Measurements from ENCODE around the gene PTPN7.
"Not testable (repeated sequence)": the region's sequence is repeated elsewhere in the genome, so short reads cannot be mapped to it uniquely, and the experiment has no call there.

Gene PTPN7

DNA sequence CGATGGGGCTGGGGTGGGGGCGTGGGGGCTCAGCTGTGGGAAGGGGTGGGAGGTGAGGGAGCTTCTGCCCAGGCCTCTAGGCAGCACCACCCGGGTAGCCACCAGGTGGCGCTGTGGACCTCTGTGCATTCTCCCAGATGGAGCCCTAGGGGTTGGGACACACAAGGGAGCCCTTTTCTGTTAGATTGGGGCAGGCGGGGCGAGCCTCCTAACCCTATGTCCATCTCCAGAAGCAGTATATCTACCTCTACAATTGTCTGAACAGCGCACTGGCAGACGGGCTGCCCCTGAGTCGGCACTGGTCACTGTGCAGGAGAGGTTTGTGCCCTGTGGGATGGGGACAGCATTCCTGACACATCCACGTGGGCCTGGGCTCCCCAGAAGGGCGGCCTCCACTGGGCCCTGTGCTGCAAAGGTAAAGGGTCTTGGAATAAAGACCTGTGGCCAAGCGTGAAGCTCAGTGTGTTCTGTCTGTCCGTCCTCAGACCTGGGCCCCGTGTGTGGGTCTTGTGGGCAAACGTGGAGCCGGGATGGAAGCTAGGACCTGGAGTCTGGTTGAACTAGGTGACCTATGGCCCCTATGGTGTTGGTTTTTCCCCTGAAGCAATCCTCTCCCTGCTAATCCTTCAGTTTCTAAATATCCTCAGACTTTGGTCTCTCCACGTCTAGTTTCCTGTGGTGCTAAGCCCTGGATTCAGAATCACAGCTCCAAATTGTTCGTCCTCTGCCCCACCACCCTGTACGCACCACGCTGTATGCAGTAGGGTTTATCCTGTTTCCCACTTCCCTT, 28.8 kb upstream of the PTPN7 start:
- peak; percentile 57 to 73 for DNase-seq

DNA sequence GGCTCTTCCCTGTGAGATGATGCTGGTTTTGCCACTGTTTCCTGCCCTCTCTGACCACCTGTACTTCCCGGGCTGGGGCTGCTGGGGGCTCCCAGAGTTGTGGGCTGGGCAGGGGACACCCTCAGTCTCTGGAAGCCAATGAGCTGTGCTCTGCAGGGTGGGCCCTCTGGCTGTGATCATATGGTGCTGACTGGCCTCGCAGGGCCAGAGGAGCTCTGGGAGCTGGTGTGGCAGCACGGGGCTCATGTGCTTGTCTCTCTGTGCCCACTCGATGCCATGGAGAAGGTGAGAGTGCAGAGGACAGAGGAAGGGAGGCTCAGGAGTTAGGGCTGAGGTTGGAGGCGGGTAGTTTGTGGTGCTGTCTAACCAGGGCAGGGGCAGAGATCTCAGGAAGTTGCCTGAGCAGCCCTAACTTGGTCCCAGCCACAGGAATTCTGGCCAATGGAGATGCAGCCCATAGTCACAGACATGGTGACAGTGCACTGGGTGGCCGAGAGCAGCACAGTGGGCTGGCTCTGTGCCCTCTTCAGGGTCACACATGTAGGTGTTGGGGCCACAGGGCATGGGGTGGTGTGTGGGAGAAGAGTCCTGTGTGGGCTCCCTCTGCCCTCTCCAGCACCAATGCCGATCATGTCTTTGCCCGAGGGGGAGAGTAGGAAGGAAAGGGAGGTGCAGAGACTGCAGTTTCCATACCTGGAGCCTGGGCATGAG, 27.4 kb upstream of the PTPN7 start:
- DNase-seq, result no peak

- DNase-seq, result no peak
Measured at GRCh38 chr1:202187041-202187671, 26.8 kb upstream of the PTPN7 start.

DNA sequence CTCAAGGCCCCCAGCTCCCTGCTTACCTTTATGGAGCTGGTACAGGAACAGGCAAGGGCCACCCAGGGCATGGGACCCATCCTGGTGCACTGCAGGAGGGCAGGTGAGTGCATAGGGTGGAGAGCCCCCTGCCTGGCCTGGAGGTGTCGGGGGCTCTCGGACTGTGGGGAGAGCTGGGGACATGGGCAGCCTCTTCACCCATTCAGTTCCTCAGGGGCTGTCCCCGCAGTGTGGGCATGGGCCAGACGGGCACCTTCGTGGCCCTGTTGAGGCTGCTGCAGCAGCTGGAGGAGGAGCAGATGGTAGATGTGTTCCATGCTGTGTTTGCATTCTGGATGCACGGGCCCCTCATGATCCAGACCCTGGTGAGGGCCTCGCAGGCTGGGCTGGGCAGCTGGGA, 25.9 kb upstream of the PTPN7 start:
- no peak for DNase-seq

GRCh38 chr1:202184750-202185460, 24.5 kb upstream of the PTPN7 start:
- DNase-seq, result peak; percentile 80 to 85

DNA sequence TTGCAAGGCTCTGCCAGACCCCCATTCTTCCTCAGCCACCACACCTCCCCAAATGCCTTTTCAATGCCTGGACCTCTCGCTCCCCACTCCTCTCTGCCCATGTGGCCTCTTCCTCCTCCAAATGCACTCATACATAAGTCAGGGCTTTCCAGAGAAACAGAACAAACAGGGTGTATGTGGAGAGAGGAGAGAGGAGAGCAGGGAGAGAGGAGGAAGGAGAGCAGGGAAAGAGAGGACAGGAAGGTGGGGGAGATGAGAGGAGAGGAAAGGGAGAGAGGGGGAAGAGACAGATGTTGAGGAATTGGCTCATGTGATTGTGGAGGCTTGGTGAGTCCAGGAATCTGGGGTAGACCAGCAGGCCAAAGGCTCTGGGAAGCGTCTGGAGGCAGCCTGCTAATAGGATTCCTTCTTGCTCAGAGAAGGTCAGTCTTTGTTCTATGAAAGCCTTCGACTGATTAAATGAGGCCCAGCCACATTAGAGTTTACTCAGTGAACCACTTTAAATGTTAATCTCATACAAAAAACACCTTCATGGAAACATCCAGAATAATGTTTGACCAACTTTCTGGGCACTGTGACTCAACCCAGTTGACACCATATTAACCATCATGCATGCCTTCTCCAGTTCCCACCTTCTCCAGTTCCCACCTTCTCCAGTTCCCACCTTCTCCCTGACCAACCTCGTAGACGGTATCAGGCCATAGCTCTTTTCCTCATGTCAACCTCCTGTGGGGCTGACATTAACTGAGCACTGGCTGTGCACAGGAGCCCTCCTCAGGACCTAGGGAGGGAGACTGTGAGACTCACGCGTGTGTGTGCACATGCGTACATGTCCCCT, 21.9 kb upstream of the PTPN7 start:
- no peak for DNase-seq

GRCh38 chr1:202181586-202181985, 21.2 kb upstream of the PTPN7 start:
- DNase-seq, result no peak

GRCh38 chr1:202180751-202181139, 20.3 kb upstream of the PTPN7 start:
- not testable (repeated sequence) for DNase-seq

DNA sequence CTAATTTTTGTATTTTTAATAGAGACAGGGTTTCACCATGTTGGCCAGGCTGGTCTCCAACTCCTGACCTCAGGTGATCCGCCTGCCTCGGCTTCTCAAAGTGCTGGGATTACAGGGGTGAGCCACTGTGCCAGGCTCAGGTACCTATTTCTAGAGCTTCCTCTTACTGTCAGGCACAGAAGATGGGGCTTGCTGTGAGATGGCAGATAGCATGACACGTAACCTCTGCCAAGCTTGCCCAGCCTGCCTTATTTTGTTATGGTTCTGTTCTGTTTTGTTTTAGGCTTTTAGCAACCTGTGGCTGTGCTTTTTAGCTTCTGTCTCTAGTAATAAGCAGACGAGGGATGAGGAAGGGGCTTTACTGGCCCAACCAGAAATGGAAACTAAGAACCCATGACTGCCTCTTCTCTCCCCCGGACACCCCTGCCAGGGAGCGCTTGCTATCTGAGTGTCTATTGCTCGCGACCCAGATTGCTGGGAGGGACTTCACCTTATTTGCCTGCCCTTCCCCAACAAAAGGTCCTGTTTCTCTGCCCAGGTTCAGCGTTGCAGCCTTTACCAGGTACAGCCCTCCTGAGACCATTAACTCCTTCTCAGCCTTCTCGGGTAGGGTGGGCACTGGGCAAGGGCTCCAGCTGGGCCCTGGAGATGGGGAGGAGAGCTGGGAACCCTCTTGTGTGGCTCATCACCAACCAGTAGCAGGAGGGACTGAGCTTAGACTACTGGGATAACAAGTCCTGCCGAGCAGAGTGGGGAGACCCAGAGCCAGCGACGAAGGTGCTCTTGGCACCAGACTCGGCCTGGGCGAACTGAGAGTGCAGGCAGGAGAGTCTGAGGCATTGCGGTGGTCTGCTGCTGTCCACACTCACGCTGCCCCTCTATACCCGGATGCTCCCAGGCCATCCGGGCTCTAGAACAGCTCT, 19.7 kb upstream of the PTPN7 start:
- DNase-seq, result no peak

- DNase-seq, result no peak
Measured at GRCh38 chr1:202176949-202177927, 16.8 kb upstream of the PTPN7 start.

GRCh38 chr1:202173993-202174392, 13.6 kb upstream of the PTPN7 start:
- no peak for DNase-seq

DNA sequence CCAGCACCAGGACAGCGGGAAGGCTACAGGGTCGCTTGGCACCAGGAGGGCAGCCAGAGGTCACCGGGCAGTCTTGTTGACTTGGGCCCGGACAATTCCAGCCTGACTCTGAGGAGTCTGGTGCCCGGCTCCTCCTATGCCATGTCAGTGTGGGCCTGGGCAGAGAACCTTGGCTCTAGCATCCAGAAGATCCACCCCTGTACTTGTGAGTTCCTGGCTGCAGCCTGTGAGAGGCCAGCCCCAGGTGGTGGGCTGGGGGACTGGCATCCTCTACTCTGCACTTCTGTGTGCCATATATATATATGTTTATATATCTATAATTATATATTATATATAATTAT, 11.6 kb upstream of the PTPN7 start:
- no peak for DNase-seq

- DNase-seq, result no peak
Measured at GRCh38 chr1:202171292-202172014, 11.1 kb upstream of the PTPN7 start.

DNA sequence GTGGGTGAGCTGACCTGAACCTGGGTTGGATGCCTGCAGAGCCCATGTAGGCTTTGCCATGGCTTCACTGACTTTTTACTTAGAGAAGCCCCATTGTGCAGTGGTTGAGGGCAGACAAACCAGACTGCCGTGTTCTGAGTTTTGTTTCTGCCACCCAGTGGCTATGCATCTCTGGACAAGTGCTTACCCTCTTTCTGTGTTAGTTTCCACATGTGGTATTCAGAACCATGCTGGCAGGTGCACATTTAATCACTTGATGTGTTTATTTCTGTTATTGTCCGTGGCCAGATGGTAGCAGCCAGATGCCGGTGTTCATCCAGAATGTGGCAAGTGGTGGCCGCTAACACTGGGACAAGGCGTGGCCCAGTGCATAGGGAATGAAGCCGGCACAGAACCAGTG, 10.3 kb upstream of the PTPN7 start:
- DNase-seq, result no peak

DNA sequence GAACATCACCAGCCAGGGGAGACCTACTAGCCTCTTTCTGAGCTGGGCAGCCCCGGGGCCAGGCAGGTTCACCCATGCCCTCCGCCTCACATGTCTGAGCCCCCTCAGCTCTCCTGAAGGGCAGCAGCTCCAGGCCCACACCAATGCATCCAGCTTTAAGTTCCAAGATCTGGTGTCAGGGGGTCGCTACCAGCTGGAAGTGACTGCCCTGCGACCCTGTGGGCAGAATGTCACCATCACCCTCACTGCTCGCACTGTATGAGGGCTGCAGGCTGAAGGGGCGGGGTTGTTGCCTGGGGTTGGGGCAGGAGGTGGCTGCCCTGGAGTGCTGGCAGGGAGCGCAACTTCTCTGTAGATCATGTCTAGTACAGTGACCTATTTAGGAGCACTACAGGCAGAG, 8.5 kb upstream of the PTPN7 start:
- DNase-seq, result no peak

GRCh38 chr1:202167708-202168415, 7.5 kb upstream of the PTPN7 start:
- DNase-seq, result no peak

DNA sequence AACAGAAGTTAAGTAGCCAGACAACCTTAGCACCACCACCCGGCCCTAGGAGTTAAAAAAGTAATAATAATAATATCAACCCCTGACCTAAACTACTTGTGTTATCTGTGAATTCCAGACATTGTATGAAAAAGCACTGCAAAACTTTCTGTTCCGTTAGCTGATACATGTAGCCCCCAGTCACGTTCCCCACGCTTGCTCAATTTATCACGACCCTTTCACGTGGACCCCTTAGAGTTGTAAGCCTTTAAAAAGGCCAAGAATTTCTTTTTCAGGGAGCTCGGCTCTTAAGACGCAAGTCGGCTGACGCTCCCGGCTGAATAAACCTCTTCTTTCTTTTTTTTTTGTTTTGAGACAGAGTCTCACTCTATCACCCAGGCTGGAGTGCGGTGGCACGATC, 6.7 kb upstream of the PTPN7 start:
- not testable (repeated sequence) for DNase-seq
